ENCODE data around the gene PIK3R6.

- TF ChIP-seq POLR2A (IDR thresholded peaks at IDR 0.05) (no peak), CTCF (IDR thresholded peaks at IDR 0.05) (no peak)
These were observed 49.4 kb downstream of the PIK3R6 start for GRCh38 chr17:8818047-8818446.
